Mesenchymal stem cell (in vitro differentiated cells and primary cell): ENCODE results near the gene CFLAR.

Experiments used
- DNase-seq: peaks from one replicate; pipeline ENCODE4 v3.0.0-alpha.2; 2013
- H2AFZ ChIP-seq: one replicate; pipeline ENCODE4 v1.6.1; 2013; ENCODE audit warnings: low read depth, mild to moderate bottlenecking, control low read depth, inconsistent platforms, low read length, moderate library complexity
- H2AK5ac ChIP-seq: 2 replicates; pipeline ENCODE4 v1.6.1; 2013; ENCODE audit warnings: low read length, moderate library complexity, mild to moderate bottlenecking, inconsistent platforms; ENCODE audit not compliant: severe bottlenecking
- H2BK120ac ChIP-seq: one replicate; pipeline ENCODE4 v1.6.1; 2013; ENCODE audit warnings: low read depth, mild to moderate bottlenecking, inconsistent platforms, low read length, moderate library complexity
- H2BK12ac ChIP-seq, 2 experiments: one replicate each; pipeline ENCODE4 v1.6.1; 2013; ENCODE audit warnings: inconsistent platforms in 2 of 2, low read length in 2 of 2, mild to moderate bottlenecking in 2 of 2, moderate library complexity in 2 of 2, control low read depth in 1 of 2
- H2BK15ac ChIP-seq: one replicate; pipeline ENCODE4 v1.6.1; 2013; ENCODE audit warnings: mild to moderate bottlenecking, low read depth, inconsistent platforms; ENCODE audit not compliant: poor library complexity, severe bottlenecking
- H2BK5ac ChIP-seq: 2 replicates; pipeline ENCODE4 v1.6.1; 2013; ENCODE audit warnings: low read depth, mild to moderate bottlenecking, low read length, control low read depth, inconsistent platforms; ENCODE audit not compliant: poor library complexity, severe bottlenecking
- H3K14ac ChIP-seq, 2 experiments: one replicate each; pipeline ENCODE4 v1.6.1; 2013; ENCODE audit warnings: inconsistent platforms in 2 of 2, low read length in 2 of 2, control low read depth in 1 of 2, mild to moderate bottlenecking in 1 of 2, moderate library complexity in 1 of 2
- H3K18ac ChIP-seq, 2 experiments: one replicate each; pipeline ENCODE4 v1.6.1; 2013; ENCODE audit warnings: inconsistent platforms in 2 of 2, low read length in 2 of 2, control low read depth in 1 of 2, low read depth in 1 of 2, mild to moderate bottlenecking in 1 of 2
- H3K23ac ChIP-seq, 2 experiments: one replicate each; pipeline ENCODE4 v1.6.1; 2013; ENCODE audit warnings: inconsistent platforms in 2 of 2, low read length in 2 of 2, mild to moderate bottlenecking in 2 of 2, moderate library complexity in 2 of 2, control low read depth in 1 of 2
- H3K27ac ChIP-seq: 2 replicates; pipeline ENCODE4 v1.5.1; 2013; ENCODE audit warnings: mild to moderate bottlenecking, moderate library complexity, low read length, control low read depth, inconsistent platforms; ENCODE audit not compliant: poor library complexity, severe bottlenecking
- H3K27me3 ChIP-seq, 2 experiments: 2 replicates each; pipeline versions ENCODE4 v1.6.1 to v1.7.0; 2013; ENCODE audit warnings: low read length in 2 of 2, mild to moderate bottlenecking in 2 of 2, moderate library complexity in 2 of 2, control low read depth in 1 of 2, inconsistent platforms in 1 of 2; ENCODE audit not compliant: control insufficient read depth in 1 of 2, insufficient read depth in 1 of 2
- H3K36me3 ChIP-seq, 2 experiments: 2 replicates each; pipeline versions ENCODE4 v1.6.1 to v1.7.0; 2013; ENCODE audit warnings: low read length in 2 of 2, control low read depth in 1 of 2, inconsistent platforms in 1 of 2, low read depth in 1 of 2, mild to moderate bottlenecking in 1 of 2; ENCODE audit not compliant: insufficient read depth in 2 of 2, control insufficient read depth in 1 of 2
- H3K4ac ChIP-seq, 2 experiments: one replicate each; pipeline ENCODE4 v1.6.1; 2013; ENCODE audit warnings: inconsistent platforms in 2 of 2, low read length in 2 of 2, mild to moderate bottlenecking in 2 of 2, moderate library complexity in 2 of 2, control low read depth in 1 of 2, low read depth in 1 of 2
- H3K4me1 ChIP-seq: 2 replicates; pipeline ENCODE4 v1.6.1; 2013; ENCODE audit warnings: low read depth, low read length, control low read depth; ENCODE audit not compliant: control insufficient read depth, insufficient read depth
- H3K4me2 ChIP-seq: 2 replicates; pipeline ENCODE4 v1.6.1; 2013; ENCODE audit warnings: low read length, mild to moderate bottlenecking, inconsistent platforms; ENCODE audit not compliant: poor library complexity, severe bottlenecking
- H3K4me3 ChIP-seq, 2 experiments: 2 replicates each; pipeline versions ENCODE4 v1.5.1 to v1.7.0; 2013; ENCODE audit warnings: low read length in 2 of 2, mild to moderate bottlenecking in 2 of 2, control low read depth in 1 of 2, low read depth in 1 of 2; ENCODE audit not compliant: insufficient read depth in 1 of 2
- H3K79me1 ChIP-seq: replicated peaks from 2 replicates; pipeline ENCODE4 v1.6.1; 2013; ENCODE audit warnings: mild to moderate bottlenecking, control low read depth, low read length, inconsistent platforms; ENCODE audit not compliant: poor library complexity, severe bottlenecking
- H3K9ac ChIP-seq: 2 replicates; pipeline ENCODE4 v1.7.0; 2013; ENCODE audit warnings: mild to moderate bottlenecking, low read length, moderate library complexity
- H3K9me3 ChIP-seq: 2 replicates; pipeline ENCODE4 v1.7.0; 2013; ENCODE audit warnings: mild to moderate bottlenecking, low read length; ENCODE audit not compliant: control insufficient read depth
- H4K8ac ChIP-seq: one replicate; pipeline ENCODE4 v1.6.1; 2013; ENCODE audit warnings: inconsistent platforms, mild to moderate bottlenecking, low read length, moderate library complexity
- H4K91ac ChIP-seq: one replicate; pipeline ENCODE4 v1.6.1; 2013; ENCODE audit warnings: mild to moderate bottlenecking, low read length, inconsistent platforms
- WGBS: methylation state at CpG from one replicate; pipeline ENCODE4 v1.1.7; 2013; ENCODE audit warnings: mixed read lengths; 5-methylcytosine and 5-hydroxymethylcytosine counted together

The CFLAR gene

DNA sequence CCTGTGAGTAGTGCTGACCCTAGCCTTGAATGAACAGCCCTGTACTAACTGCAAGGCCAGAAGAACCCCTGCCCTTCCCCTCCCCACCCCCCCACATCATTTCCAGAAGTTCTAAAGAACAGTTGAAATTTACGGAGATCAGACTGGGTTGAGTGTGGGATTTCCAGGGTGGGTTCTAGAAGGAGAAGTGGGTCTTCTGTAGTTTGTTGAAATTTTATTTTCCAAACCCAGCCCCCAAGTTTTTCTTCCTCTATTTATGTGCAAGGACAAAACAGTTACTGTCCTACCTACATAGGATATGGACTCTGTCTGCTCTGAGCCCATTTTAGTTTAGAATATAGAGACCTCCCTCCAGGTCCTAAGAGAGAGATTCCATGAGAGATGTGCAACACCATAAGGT, 40.7 kb downstream of the CFLAR start:
- Histone ChIP-seq H4K91ac (no peak overlapping the region), H3K4ac (no peak overlapping the region), H3K27ac (no peak overlapping the region), H3K36me3 (peaks cover 37 to 74% of the 10 kb centered on the region in 2 experiments), H2AK5ac (no peak overlapping the region), H3K23ac (no peak overlapping the region), H3K27me3 (no peaks in the 10 kb centered on the region), H3K9me3 (no peaks in the 10 kb centered on the region), H3K9ac (no peak overlapping the region), H2BK120ac (no peak overlapping the region), H3K4me2 (no peak overlapping the region), H3K79me1 (peaks cover 26% of the 10 kb centered on the region), H2BK15ac (no peak overlapping the region), H3K18ac (no peak overlapping the region), H2BK5ac (no peak overlapping the region), H2AFZ (no peak overlapping the region), H4K8ac (no peak overlapping the region), H3K4me1 (peaks cover 9% of the 10 kb centered on the region), H2BK12ac (no peak overlapping the region), H3K14ac (no peak overlapping the region), H3K4me3 (no peak overlapping the region)
- WGBS: no CpG with 5 or more reads among the region's 1 CpG
- no peak for DNase-seq

DNA sequence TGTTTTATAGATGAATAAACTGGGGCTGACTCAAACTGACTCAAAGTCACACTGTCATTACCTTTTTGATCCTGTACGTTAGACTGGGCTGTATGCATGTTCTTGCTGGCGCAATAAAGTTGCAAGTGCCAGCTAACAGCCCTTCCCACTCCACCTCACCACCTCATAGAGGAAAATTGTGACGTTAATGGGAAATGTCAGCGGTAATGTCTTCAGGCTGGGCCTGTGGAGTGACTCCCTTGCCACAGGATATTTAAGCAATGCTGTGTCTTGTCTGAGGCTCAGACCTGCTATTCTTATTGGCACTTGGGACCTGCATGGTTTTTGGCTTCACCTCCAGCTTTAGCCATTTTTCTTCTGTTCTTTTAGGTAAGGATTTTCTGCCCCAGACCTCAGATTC, 41.7 kb downstream of the CFLAR start:
- Histone ChIP-seq H3K79me1 (peaks cover 24% of the 10 kb centered on the region), H3K23ac (no peak overlapping the region), H2AFZ (no peak overlapping the region), H3K27me3 (no peaks in the 10 kb centered on the region), H3K4me1 (peaks cover 6% of the 10 kb centered on the region), H3K4me3 (no peak overlapping the region), H3K14ac (no peak overlapping the region), H4K91ac (no peak overlapping the region), H3K18ac (peak overlapping the region; percentile 35 to 59), H3K9me3 (no peaks in the 10 kb centered on the region), H2BK12ac (no peak overlapping the region), H2AK5ac (peak overlapping the region; percentile 15), H3K36me3 (peaks cover 42 to 78% of the 10 kb centered on the region in 2 experiments), H3K27ac (peak overlapping the region; percentile 19), H2BK5ac (no peak overlapping the region), H4K8ac (peak overlapping the region; percentile 78), H2BK15ac (no peak overlapping the region), H2BK120ac (no peak overlapping the region), H3K4ac (peak overlapping the region in 1 of 2 experiments; percentile 6), H3K4me2 (no peak overlapping the region), H3K9ac (peak overlapping the region; percentile 70)
- 96% methylated on average over 3 of the region's 4 CpGs for WGBS
- peak; percentile 23 for DNase-seq

DNA sequence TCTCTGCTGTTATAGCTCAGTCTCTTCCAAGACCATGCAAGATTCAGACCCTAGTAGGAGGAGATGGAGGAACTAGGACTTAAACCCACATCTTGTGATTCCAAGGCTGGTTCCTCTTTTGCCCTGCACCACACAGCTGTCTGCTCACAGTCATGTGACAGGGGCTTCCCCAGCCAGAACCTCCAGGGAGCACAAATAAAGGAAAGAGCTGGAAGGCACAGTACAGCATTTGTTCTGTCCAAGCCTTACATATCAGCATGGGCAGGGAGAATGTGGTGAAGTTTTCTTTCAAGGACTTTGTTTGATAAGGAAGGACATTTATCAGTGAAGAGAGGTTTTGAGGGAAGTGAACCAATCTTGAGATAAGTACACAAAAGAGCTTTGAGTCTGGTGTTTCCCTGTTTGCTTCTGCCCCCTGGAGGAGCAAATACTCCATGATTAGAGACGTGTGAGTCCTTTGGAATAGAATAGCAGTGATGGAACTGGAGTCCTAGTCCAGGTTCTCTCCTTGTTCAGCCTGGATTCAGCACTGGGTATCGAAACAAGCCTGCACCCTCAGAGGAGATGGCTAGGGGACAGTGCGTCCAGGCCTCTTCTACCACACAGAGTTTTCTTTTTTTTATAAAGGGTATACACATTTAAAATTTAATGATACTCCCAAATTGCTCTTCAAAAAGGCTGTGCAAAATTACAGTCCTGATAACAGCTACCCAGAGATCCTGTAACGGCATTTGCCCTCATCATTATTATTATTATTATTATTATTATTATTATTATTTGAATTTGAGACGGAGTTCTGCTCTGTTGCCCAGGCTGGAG, 42.4 kb downstream of the CFLAR start:
- Histone ChIP-seq H3K23ac (no peak overlapping the region), H2BK15ac (no peak overlapping the region), H3K4me3 (no peak overlapping the region), H3K36me3 (peaks cover 41 to 78% of the 10 kb centered on the region in 2 experiments), H3K4me2 (no peak overlapping the region), H4K91ac (no peak overlapping the region), H2AFZ (no peak overlapping the region), H3K9me3 (no peaks in the 10 kb centered on the region), H3K4ac (peak overlapping the region in 1 of 2 experiments; percentile 6), H3K27ac (peak overlapping the region; percentile 19), H3K79me1 (peaks cover 20% of the 10 kb centered on the region), H2BK5ac (no peak overlapping the region), H2BK12ac (no peak overlapping the region), H3K14ac (no peak overlapping the region), H3K18ac (peak overlapping the region in 1 of 2 experiments; percentile 59), H3K4me1 (peaks cover 1% of the 10 kb centered on the region), H4K8ac (peak overlapping the region; percentile 78), H2AK5ac (no peak overlapping the region), H3K27me3 (no peaks in the 10 kb centered on the region), H2BK120ac (no peak overlapping the region), H3K9ac (peak overlapping the region; percentile 70)
- peak; percentile 90 for DNase-seq
- WGBS: 0% methylated on average over 1 of the region's 5 CpGs

DNA sequence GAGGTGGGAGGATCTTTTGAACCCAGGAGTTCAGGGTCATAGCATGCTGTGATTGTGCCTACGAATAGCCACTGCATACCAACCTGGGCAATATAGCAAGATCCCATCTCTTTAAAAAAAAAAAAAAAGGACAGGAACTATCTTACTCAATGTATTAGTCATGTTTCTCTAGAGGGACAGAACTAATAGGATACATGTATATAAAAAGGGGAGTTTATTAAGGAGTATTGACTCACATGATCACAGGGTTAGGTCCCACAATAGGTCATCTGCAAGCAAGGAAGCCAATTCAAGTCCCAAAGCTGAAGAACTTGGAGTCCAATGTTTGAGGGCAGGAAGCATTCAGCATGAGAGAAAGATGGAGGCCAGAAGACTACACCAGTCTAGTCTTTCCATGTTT, 48.2 kb downstream of the CFLAR start:
- Histone ChIP-seq H3K79me1 (peaks cover 18% of the 10 kb centered on the region), H4K91ac (no peak overlapping the region), H2BK120ac (no peak overlapping the region), H2BK12ac (no peak overlapping the region), H3K4me1 (no peaks in the 10 kb centered on the region), H3K23ac (no peak overlapping the region), H3K36me3 (peaks cover 58 to 66% of the 10 kb centered on the region in 2 experiments), H3K14ac (no peak overlapping the region), H3K18ac (no peak overlapping the region), H2BK5ac (no peak overlapping the region), H3K27ac (no peak overlapping the region), H3K9me3 (no peaks in the 10 kb centered on the region), H4K8ac (no peak overlapping the region), H3K9ac (no peak overlapping the region), H2AK5ac (no peak overlapping the region), H2AFZ (no peak overlapping the region), H2BK15ac (no peak overlapping the region), H3K4me2 (no peak overlapping the region), H3K4ac (no peak overlapping the region), H3K4me3 (no peak overlapping the region), H3K27me3 (no peaks in the 10 kb centered on the region)
- DNase-seq: no peak
- no CpG with 5 or more reads among the region's 1 CpG for WGBS
